HPDE6-E6E7 (cell line): ENCODE data around the gene MAB21L4.

Experiments
- DNase-seq: peaks from one replicate; pipeline ENCODE4 v3.0.0; 2011; ENCODE audit warnings: missing footprints; ENCODE audit errors: extremely low spot score

The MAB21L4 gene

DNA sequence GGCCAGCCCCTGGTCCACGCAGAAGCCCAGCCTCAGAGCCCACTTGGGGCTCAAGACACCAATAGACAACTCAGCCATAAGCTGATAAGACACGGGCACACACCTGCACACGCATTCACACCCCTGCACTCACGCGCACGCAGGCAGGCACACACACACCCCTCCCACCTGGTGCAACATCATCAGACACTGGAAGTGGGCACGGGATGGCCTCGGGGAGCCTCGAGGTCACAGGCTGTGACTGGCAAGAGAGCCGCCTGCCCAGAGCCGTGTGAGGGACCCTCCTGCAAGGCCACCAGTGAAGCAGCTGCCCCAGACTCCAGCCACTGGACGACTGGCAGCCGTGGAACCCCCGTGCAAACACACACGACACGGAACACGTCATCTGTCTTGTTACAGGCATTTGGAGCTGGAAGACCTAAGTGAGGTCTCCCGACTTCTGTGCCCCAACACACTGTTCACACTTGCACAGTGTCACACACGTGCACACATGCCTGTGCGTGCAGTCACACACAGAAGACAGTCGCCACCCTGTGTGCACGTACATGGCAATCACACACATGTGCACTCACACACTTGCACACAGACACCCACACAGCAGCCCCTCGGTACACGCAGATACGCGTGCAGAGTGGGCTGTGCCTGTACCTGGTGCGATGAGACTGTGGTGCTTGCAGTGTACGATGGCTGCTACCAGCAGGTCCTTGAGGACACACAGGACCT lies 959 bp downstream of the MAB21L4 start:
- DNase-seq, result no peak

DNA sequence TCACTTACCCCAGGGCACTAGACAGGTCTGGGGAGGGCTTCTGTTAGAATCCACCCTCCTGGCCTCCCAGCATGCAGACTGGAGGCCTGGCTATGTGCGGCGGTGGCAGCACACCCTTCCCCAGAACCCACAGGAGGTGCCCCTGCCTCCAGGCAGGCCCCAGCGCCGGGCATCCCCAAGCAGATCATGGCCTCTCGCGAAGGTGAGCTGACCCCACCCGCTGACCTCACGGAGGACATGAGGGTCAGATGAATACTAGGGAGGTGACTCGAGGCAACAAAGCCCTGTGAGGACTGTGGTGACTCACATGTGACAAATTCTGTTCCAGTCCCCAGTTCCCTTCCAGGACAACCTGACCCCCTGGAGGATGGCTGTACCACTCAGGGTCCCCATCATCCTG lies 1.9 kb downstream of the MAB21L4 start:
- DNase-seq, result no peak

DNA sequence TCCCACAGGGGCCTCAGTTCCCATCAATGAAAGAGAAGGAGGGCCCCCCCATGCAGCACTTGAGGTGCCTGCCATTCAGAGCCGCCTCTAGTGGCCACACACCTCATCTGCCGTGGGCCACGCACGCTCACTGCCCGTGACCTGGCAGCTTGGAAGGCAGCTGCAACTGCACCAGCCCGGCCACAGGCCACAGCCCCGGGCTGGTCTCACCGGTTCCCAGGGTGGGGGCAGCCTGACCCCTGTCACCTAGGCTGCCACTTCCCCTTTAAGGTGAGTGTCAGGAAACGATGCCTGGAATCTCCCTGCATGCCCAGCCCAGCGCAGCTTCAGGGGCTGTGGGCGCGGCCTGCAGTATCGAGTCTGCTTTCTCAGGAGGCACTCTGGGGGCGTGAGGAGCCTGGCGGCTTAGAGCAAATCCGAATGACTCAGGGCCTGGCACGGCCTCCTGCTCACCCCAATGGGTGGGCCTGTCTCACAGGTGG lies 2.6 kb downstream of the MAB21L4 start:
- DNase-seq, result peak; percentile 37

DNA sequence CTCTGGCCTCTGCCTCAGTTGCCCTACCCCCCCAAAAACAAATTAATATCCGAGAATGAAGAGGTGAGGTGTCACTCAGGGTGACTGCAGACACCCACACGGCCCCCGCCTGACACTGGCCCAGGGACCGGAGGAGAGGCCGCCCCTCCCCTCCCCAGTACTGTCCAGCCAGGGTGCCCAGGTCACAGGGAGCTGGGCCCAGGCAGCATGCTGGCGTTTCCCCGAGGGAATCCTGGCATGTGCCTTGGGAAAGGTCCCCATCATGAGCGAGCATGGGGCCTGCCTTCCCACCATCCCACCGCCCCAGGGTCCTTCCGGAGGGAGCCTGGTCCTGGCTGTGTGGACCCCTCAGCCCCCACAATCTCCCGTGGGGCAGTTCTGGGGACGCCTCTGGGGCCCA lies 3.0 kb downstream of the MAB21L4 start:
- no peak for DNase-seq

DNA sequence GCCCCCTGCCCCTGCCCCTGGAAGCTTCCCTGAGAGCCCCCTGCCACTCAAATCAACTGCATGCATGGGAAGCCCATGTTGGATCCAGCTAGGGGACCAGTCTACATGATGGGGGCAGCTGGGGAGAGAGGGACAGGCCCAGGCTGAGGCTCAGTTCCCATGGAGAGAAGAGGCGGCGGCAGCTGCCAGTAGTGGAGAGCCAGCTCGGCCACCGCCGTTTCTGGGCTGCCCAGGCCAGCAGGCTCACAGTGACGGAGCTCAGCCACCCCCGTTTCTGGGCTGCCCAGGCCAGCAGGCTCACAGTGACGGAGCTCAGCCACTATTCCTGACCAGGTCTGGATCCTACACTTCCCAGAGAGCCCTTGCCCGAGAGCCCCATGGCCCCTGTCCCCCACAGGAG lies 3.6 kb downstream of the MAB21L4 start:
- no peak for DNase-seq

DNA sequence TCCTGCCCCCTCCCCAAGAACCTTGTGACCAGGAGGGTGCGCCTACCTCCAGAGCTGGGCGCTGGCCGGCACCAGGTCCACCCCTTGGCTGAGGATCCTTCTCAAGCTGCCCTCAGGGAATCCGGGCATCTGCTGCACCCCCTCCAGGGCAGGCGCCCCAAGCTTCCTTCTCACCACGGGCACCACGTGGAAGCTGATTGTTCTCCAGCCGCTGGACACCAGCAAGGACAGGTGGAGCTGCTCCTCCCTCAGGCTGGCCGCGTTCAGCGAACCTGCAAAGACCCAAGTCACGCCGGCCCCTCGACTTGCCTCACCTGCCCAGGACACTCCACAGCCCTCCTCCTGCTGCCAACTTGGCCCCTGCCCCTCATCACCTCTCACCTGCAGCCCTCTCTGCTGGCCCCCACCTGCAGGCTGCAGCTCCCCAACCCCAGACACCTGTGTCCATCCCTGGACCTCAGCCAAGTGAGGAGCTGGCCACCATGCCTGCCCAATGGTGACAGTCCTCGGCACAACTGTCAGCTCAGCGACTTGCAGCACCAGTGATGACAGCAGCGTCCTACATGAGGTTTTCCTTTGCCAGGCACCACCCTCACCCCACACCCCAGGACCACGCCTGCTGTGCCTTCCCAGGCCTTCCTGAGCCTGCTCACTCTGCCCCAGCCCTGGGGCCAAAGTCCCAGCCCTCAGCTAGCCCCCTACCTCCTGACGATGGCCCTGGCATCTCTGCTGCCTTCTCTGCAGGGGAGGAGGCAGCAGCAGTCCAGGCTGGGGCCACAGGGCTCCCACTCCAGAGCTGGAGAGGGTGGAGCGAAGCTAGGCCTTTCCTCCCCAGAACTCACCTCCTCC lies 4.2 kb downstream of the MAB21L4 start:
- DNase-seq, result no peak

DNA sequence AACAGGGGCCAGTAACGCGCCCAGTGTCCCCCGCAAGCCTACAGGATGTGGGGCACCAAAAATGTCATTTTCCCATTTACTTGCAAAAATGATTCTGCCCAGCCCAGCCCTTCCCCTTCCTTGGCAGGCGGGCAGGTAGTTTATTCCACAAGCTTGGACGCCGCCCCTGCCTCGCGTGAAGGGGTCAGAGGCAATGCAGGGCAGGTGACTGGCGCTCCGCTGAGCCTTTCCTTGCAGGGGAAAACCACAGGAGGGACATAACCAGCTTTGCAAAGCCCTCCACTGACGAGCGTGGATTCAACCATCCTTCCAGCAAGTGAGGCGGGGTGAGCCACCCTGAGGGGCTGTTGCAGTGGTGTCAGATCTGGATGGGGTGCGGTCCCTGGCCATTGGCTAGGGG lies 5.3 kb downstream of the MAB21L4 start:
- DNase-seq, result no peak

DNA sequence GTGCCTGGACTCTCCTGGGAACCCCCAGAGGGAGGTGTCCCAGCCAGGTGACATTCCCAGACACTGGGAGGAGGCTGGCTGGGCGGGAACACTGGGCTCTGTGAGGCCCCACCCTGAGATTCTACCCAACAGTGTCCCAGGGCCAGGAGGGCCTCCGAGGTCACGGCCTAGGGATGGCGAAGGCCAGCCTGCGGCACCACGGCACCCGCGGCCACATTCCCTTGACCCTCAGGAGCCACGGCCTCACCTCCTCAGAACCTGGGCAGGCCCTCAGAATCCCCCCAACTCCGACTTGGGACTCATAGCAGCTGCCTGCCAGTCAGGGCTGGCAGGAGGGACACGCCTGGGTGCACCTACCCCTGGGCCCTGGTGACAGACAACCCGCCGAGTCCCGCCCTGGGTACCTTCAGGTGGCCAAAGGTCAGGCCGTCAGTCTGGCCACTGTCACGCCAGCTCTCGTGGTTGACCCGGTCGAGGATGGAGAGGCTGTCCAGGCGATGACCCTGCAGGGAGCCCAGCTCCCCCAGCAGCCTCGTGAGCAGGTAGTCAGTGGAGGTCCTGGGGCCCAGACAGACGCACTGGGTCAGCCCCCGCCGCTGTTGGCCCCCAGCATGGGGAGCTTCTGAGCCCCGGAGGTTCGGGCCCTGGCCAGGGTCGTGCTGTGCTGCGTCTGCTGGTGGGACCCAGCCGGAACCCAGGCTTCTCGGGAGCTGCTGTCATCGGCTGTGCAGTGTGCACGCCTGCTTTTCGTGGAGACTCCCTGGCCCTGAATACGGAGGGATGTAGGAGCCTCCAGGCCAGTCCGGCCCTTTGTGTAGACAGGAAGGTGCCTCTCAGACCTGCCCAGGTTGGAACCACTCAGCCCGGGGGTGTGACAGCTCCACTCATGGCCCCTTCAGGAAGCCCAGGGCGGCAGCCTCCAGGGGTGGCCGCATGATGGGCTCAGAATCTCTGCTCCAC lies 6.1 kb downstream of the MAB21L4 start:
- DNase-seq, result no peak

DNA sequence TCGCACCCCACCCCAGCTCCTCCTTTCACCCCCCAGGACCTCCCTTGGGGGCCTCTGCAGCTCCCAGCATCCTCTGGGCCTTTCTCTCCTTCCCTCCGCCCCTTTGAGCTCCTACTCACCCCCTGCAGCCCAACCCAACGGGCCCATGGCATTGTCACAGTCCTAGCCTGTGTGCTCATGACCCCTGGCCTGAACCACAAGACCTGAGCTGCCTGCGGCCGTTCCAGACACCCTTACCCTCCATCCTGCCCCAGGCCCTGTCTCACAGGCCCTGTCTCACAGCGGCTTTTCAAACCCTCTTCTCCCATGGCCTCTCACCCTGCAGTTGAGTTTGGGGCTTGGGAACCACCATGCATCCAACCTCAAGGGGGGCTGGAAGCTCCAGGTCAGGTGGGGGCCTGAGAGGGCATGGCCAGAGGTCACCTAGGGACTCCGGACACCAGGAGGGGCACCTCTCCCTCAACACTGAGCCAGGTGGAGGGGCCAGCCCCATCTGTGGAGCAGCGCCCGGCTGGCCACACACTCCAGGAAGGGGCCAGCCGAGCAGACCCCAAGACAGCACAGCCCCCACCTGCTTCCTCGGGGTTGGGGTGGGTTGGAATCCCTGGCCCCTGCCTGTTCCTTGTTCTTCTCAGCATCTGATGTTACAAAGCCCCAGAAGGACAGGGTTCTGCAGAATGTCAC lies 6.9 kb downstream of the MAB21L4 start:
- DNase-seq, result no peak

DNA sequence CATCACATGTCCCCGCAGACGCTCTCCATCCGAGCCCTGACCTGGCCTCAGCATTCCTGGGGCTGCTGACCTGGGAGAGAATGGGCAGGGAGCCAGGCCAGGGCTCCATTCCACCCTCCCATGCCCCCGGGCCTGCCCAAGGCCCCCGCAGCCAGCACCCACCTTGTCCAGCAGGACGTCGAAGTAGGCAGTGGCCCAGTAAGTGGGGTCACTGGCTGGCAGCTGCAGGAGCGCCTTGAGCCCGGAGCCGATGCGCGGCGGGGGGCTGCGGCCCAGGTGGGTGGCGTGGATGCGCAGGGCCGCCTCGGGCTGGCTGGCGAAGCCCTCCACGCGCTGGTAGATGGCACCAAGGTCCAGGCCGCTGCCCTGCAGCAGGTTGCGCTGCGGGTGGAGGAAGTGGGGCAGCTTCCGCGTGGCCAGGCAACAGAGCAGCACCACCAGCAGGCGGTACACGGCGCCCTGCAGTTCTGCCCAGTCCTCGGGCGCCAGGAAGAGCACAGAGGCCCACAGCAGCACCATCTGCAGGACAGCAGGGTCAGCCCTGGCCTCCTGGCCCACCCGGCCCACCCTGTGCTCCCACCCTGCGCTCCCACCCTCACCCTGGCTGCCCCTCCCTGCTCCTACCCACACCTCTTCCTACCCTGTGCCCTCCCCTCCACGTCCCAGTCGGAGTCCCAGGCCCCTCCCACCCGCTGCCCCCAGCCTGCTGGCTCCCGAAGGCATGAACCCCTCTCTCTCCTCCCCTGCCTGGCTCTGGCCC lies 7.6 kb downstream of the MAB21L4 start:
- DNase-seq, result no peak

DNA sequence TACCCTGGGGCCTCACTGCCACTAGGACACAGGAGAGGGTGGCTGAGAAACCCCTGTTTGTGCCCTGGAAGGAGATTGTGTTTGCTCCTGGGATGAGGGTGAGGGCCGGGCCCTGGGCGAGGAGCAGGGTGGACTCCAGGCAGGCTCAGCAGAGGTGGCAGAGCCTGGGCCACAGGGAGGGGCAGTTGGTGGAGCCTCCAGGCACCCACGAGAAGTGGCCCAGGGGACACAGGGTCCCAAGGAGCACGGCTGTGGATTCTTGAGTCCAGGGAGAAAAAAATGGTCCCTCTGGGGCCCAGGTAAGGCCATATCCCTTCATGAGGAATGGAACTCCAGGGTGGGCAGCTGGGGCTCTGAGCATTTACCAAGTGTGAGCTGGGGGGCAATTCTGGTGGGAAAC lies 8.3 kb downstream of the MAB21L4 start:
- no peak for DNase-seq

DNA sequence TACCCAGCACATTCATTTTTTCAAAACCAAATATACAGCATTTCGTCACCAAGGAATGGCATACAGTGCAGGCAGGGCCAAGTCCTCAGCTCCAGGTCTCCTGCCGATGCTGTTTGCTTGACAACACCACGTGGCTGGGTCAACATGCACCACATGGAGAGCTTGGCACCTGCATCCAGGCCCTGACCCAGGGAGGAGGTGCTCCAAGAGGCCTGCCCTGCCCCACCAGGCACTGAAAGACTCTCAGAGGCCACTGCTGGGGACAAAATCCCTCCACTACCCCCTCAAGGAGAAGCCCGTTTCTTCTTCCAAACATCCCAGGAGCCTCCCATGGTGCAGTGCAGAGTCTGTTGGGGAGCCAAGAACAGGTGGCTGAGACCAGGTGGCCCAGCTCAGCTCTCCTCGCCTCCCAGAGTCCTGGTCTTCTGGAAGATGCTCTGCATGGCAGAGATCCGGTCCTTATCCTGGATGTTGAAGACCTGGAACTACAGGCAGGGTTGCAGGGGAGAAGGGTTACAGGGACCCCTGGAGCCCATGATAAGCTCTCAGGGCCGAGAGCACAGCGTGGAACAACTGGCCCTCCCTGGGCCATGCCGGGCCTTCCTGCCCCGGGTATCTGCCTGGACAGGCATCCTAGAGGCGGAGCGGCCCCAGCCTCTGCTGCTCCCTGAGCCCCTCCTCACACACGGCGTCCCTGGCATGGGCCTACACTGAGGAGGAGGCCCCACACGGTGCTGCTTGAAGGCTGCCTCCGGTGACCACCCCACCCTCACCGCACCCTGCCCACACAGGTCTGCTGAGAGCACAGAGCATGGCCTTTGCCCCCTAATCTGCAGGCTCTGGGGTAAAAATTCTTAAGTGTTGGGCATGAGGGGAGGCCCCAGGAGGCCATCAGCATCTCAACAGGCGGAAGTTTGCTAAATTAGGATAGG lies 9.0 kb downstream of the MAB21L4 start:
- no peak for DNase-seq

DNA sequence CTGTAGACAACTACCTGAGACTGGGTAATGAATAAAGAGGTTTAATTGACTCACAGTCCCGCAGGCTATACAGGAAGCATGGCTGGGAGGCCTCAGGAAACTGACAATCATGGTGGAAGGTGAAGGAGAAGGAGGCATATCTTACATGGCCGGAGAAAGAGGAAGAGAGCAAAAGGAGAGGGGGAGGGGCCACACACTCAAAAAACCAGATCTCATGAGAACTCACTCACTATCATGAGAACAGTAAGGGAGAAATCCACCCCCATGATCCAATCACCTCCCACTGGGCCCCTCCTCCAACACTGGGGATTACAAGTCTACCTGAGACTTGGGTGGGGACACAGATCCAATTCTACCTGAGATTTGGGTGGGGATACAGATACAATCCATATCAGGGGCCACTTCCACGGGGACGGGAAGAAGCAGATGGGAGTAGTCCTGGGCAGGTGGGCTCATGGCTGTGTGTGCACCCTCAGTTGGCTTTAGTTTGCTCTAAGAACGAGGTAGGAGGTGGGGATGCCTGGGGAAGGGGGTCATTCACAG lies 9.9 kb downstream of the MAB21L4 start:
- DNase-seq, result no peak

DNA sequence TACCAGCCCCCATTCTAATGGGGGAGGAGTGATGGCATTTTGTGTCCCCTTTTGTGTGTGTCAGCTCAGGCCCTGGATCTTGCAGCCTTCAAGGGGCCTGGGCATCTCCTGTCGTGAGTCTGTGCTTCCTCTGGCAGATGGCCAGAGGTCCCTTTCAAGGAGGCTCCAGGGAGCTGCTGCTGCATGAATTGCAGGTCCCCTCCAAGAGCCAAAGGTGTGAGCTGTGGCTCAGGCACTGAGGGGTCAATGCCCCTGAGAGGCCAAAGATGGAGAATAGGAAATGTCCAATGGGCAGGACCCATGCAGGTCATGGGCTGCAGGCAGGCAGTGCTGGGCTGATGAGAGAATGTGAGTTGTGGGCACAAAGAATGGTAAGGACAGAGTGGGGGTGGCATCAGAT lies 10.4 kb downstream of the MAB21L4 start:
- no peak for DNase-seq

DNA sequence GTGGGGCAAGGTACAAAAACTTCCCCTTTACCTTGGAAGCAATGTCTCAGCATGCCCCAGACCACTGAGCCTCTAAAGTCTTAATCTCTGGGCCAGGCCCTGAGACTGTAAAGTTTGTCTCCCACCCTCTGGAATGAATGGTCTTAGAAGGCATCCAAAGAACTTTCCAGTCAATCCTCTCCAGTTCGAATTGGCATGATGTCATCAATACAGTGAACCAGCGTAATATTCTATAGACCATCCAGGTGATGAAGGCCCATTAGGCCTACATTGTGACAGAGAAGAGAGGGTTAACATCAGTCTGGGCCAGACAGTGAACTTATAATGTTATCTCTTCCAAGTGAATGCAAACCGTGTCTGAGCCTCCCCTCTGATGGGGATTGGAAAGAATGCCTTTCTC lies 11.2 kb downstream of the MAB21L4 start:
- no peak for DNase-seq

DNA sequence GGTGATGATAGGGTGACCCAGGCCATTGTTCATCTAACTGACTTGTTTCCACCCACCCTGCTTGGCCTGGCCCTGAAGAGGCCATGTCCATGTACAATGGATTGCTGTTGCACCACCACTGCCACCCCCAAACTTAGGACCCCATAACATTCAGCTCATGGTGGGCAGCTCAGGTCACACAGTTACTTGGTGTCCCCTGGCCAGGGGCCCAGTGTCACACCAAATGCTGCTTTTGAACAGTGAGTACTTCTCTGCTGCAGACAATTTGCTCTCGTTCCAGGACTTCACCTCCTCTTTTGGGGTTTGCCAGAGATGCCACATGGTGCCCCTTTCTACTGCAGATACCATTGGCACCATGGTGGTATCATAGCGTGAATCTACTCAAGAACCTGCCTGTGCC lies 11.7 kb downstream of the MAB21L4 start:
- no peak for DNase-seq

DNA sequence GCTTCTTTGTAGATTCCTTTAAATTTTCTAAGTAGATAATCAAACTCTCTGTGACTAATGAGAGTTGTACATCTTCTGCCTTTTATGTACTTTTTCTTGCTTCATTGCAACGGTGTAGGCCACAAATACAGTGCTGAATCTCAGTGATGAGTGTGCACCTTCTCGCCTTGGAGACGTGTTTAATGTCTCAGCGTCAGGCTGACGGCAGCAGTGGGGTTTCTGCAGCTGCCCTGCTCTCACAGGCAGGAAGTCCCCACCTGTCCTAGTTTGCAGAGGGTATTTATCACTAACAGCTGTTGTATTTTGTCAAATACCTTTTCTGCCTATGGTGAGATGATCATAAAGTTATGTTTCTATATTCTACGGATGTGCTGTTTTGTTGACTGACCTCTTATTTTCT lies 14.0 kb downstream of the MAB21L4 start:
- DNase-seq, result no peak

DNA sequence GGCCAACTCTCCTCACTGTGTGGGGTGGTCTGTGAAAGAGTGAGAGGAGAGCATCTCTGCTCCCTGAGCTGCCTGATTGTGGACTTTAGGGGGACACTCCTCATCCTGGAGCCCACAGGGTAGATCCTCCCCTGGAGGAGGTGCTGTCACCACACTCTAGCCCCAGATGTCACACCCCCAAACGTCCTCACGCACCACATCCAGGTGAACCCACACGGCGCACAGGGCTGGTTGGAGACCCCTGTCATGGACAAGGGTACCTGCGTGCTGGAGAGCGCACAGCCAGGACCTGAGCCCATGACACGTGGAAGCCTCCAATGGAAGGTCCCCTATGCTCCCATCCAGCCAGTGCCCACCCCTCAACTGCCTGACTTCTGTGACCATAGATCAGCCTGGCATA lies 16.9 kb downstream of the MAB21L4 start:
- no peak for DNase-seq

DNA sequence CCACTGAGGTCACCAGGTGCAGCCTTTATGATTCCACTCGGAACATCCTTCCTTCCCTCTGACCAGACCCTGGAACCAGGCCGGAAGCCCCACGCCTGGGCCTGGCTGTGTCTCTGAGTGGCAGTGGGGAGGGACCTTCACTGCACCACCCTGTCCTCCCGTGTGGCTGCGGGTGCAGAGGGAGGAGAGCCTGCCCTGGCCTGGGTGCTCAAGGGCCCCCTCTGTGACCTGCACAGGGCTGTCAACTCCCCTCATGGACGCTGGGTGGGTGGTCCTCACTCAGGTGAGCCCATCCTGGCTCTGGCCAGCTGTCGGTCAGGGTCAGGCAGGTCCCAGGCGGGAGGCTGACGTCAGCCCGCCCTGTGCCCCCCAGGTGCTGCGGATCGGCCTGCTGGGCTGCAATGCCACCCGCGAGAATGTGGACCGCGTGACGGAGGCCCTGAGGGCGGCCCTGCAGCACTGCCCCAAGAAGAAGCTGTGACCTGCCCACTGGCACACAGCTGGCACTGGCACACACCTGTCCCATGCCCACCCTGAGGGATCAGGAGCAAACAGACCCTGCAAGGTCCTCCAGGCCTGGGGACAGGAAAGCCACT lies 17.5 kb downstream of the MAB21L4 start:
- no peak for DNase-seq
